Common myeloid progenitor, CD34-positive (primary cell): Measurements from ENCODE around the gene HOXC12.
A peak's percentile ranks its signal among the peaks of the same experiment; 100 is the strongest.

Experiments
- CTCF ChIA-PET: fragments of 350-600 bp; sonication (Branson Sonifier 250); formaldehyde crosslinking; loops from one replicate; lab custom pipeline; 2021; ENCODE audit warnings: antibody characterized with exemption; lab: Charles Lee
- POLR2A ChIA-PET: fragments of 350-600 bp; sonication (Branson Sonifier 250); formaldehyde crosslinking; loops from one replicate; lab custom pipeline; 2021; ENCODE audit warnings: antibody characterized with exemption; lab: Charles Lee
- DNase-seq, 3 donors: peaks; one replicate each; pipeline versions ENCODE4 v3.0.0 to v3.0.0-alpha.2; 2013
- H3K27ac ChIP-seq, 2 experiments: 1 replicate in 1 of 2; 2 replicates in 1 of 2; pipeline ENCODE4 v1.7.0; 2013; ENCODE audit warnings: inconsistent platforms in 2 of 2, low read length in 2 of 2, mild to moderate bottlenecking in 2 of 2, low read depth in 1 of 2, moderate library complexity in 1 of 2; ENCODE audit not compliant: severe bottlenecking in 2 of 2, insufficient read depth in 1 of 2, poor library complexity in 1 of 2
- H3K27me3 ChIP-seq, 5 experiments: replicated peaks in 2 of 5; 1 replicate in 3 of 5; 2 replicates in 2 of 5; pipeline versions ENCODE4 v1.6.1 to v1.7.0; 2013; ENCODE audit warnings: low read length in 4 of 5, mild to moderate bottlenecking in 2 of 5, moderate library complexity in 2 of 5, inconsistent platforms in 1 of 5; ENCODE audit not compliant: insufficient read depth in 5 of 5, control insufficient read depth in 4 of 5
- H3K36me3 ChIP-seq, 4 experiments: 1 replicate in 2 of 4; 2 replicates in 2 of 4; pipeline versions ENCODE4 v1.6.1 to v1.7.0; 2013; ENCODE audit warnings: low read length in 3 of 4, control low read depth in 1 of 4, mild to moderate bottlenecking in 1 of 4; ENCODE audit not compliant: control insufficient read depth in 4 of 4, insufficient read depth in 4 of 4
- H3K4me1 ChIP-seq, 4 experiments: 1 replicate in 3 of 4; 2 replicates in 1 of 4; pipeline versions ENCODE4 v1.6.1 to v1.7.1; 2013; ENCODE audit warnings: low read length in 3 of 4, mild to moderate bottlenecking in 3 of 4, control low read depth in 1 of 4, inconsistent platforms in 1 of 4, moderate library complexity in 1 of 4; ENCODE audit not compliant: control insufficient read depth in 4 of 4, insufficient read depth in 4 of 4; ENCODE audit errors: control extremely low read depth in 1 of 4
- H3K4me3 ChIP-seq, 7 experiments: 1 replicate in 4 of 7; 2 replicates in 3 of 7; pipeline versions ENCODE4 v1.5.1 to v1.7.0; 2013; ENCODE audit warnings: mild to moderate bottlenecking in 7 of 7, low read length in 6 of 7, moderate library complexity in 6 of 7, inconsistent platforms in 2 of 7, low read depth in 2 of 7, control low read depth in 1 of 7; ENCODE audit not compliant: insufficient read depth in 4 of 7, control insufficient read depth in 1 of 7; ENCODE audit errors: extremely low read depth in 1 of 7
- H3K9me3 ChIP-seq, 5 experiments: 1 replicate in 4 of 5; 2 replicates in 1 of 5; pipeline versions ENCODE4 v1.6.1 to v1.7.1; 2013; ENCODE audit warnings: low read length in 4 of 5, mild to moderate bottlenecking in 2 of 5, inconsistent platforms in 1 of 5, low read depth in 1 of 5, moderate library complexity in 1 of 5; ENCODE audit not compliant: control insufficient read depth in 4 of 5, insufficient read depth in 2 of 5; ENCODE audit errors: control extremely low read depth in 1 of 5
- WGBS: methylation state at CpG from one replicate; pipeline ENCODE4 v1.1.5; 2013; ENCODE audit not compliant: insufficient coverage; 5-methylcytosine and 5-hydroxymethylcytosine counted together

Gene HOXC12

GRCh38 chr12:53937099-53937498, 17.6 kb upstream of the HOXC12 start:
- H3K36me3 ChIP-seq, result no peaks in the 10 kb centered on the region
- peaks cover 0 to 4% (median 0%) of the 10 kb centered on the region in 5 experiments for H3K9me3 ChIP-seq
- ChIA-PET POLR2A (no interaction called here), CTCF (no interaction called here)
- H3K27ac ChIP-seq, result no peak overlapping the region
- WGBS, result 5% methylated on average over 10 of the region's 12 CpGs
- peaks cover 37 to 100% (median 74%) of the 10 kb centered on the region in 5 experiments for H3K27me3 ChIP-seq
- DNase-seq, result no peak
- H3K4me3 ChIP-seq, result no peak overlapping the region
- H3K4me1 ChIP-seq, result peaks cover 0 to 3% (median 0%) of the 10 kb centered on the region in 4 experiments

- H3K9me3 ChIP-seq, result peaks cover 0 to 4% (median 0%) of the 10 kb centered on the region in 5 experiments
- POLR2A ChIA-PET, result no interaction called here
- WGBS, result 17% methylated on average over 15 of the region's 23 CpGs
Observed at GRCh38 chr12:53937596-53938325, 16.9 kb upstream of the HOXC12 start.

GRCh38 chr12:53938326-53939140, 16.2 kb upstream of the HOXC12 start, which contains the start of gene HOXC13:
HOXC13 (plus strand) TSS chr12:53938831; CDS start chr12:53938907, 76 bp downstream.
- Histone ChIP-seq H3K27me3 (peaks cover 36 to 99% (median 74%) of the 10 kb centered on the region in 5 experiments), H3K9me3 (peaks cover 0 to 4% (median 0%) of the 10 kb centered on the region in 5 experiments), H3K36me3 (no peaks in the 10 kb centered on the region), H3K4me3 (no peak within 1 kb of the TSS), H3K27ac (no peak within 1 kb of the TSS), H3K4me1 (peaks cover 0 to 3% (median 0%) of the 10 kb centered on the region in 4 experiments)
- WGBS, result 9% methylated on average over 26 of the region's 56 CpGs
- ChIA-PET CTCF (interaction anchor here (1.0 kb wide), 1 partner anchor 24 kb away, joined by 3 read pairs; no protein-coding TSS in a partner anchor), POLR2A (no interaction called here)
- peak; percentile 43 to 65 (median 54) for DNase-seq

More at GRCh38 chr12:53937596-53938325, 16.9 kb upstream of the HOXC12 start:
- H3K27me3 ChIP-seq, result peaks cover 33 to 100% (median 74%) of the 10 kb centered on the region in 5 experiments
- H3K4me3 ChIP-seq, result no peak overlapping the region
- no peaks in the 10 kb centered on the region for H3K36me3 ChIP-seq
- DNase-seq, result no peak
- H3K4me1 ChIP-seq, result peaks cover 0 to 3% (median 0%) of the 10 kb centered on the region in 4 experiments
- H3K27ac ChIP-seq, result no peak overlapping the region
- CTCF ChIA-PET, result no interaction called here

GRCh38 chr12:53939141-53940108, 15.3 kb upstream of the HOXC12 start:
- DNase-seq, result no peak
- Histone ChIP-seq H3K27me3 (peaks cover 42 to 99% (median 75%) of the 10 kb centered on the region in 5 experiments), H3K27ac (no peak overlapping the region), H3K36me3 (no peaks in the 10 kb centered on the region), H3K4me3 (no peak overlapping the region), H3K4me1 (peaks cover 0 to 3% (median 0%) of the 10 kb centered on the region in 4 experiments), H3K9me3 (peaks cover 0 to 4% (median 1%) of the 10 kb centered on the region in 5 experiments)
- POLR2A ChIA-PET, result no interaction called here
- CTCF ChIA-PET, result interaction anchor here (1.0 kb wide), 1 partner anchor 23 kb away, joined by 3 read pairs; no protein-coding TSS in a partner anchor
- 11% methylated on average over 70 of the region's 91 CpGs for WGBS

- WGBS, result 9% methylated on average over 5 of the region's 9 CpGs
- Histone ChIP-seq H3K4me1 (peaks cover 0 to 1% (median 0%) of the 10 kb centered on the region in 4 experiments), H3K27me3 (peaks cover 35 to 99% (median 77%) of the 10 kb centered on the region in 5 experiments), H3K36me3 (no peaks in the 10 kb centered on the region), H3K9me3 (peaks cover 0 to 6% (median 1%) of the 10 kb centered on the region in 5 experiments), H3K4me3 (no peak overlapping the region), H3K27ac (no peak overlapping the region)
- CTCF ChIA-PET, result interaction anchor here (1.2 to 1.3 kb wide), 3 partner anchors 11 to 267 kb away, joined by 3 to 5 read pairs (median 4); no protein-coding TSS in a partner anchor
- POLR2A ChIA-PET, result no interaction called here
- DNase-seq, result no peak
Observed at GRCh38 chr12:53940443-53941014, 14.2 kb upstream of the HOXC12 start.

GRCh38 chr12:53941187-53941586, 13.5 kb upstream of the HOXC12 start:
- POLR2A ChIA-PET, result no interaction called here
- no peak overlapping the region for H3K4me3 ChIP-seq
- CTCF ChIA-PET, result interaction anchor here (1.2 to 1.3 kb wide), 3 partner anchors 10 to 266 kb away, joined by 3 to 5 read pairs (median 4); no protein-coding TSS in a partner anchor

More at GRCh38 chr12:53941187-53941586, 13.5 kb upstream of the HOXC12 start:
- no peak overlapping the region for H3K27ac ChIP-seq
- H3K9me3 ChIP-seq, result peaks cover 0 to 9% (median 1%) of the 10 kb centered on the region in 5 experiments
- peaks cover 38 to 99% (median 77%) of the 10 kb centered on the region in 5 experiments for H3K27me3 ChIP-seq
- no peak for DNase-seq
- H3K36me3 ChIP-seq, result no peaks in the 10 kb centered on the region
- H3K4me1 ChIP-seq, result no peaks in the 10 kb centered on the region
